Upper lobe of left lung (tissue), 6 donors: ENCODE results near the gene FOXM1. TPM values are rescaled to one million over a fixed set of nuclear protein-coding genes. Genes with fewer than 3 reads are reported as not detected.

ENCODE experiments used
- ATAC-seq, 2 donors: fragments of 200-7000 bp; cut with Tn5 transposase; one replicate each; pipeline ENCODE4 v1.9.1; 2022; ENCODE audit warnings: mild to moderate bottlenecking in 2 of 2, moderate library complexity in 2 of 2; ENCODE audit not compliant: low FRiP score in 2 of 2
- DNase-seq, 2 donors: peaks; one replicate each; pipeline ENCODE4 v3.0.0-alpha.2; 2019 to 2020
- H3K27ac ChIP-seq, 4 donors: fragments of 200-600 bp; sonication (generic); one replicate each; pipeline ENCODE4 v1.5.1; 2016 to 2019
- H3K27me3 ChIP-seq, 4 donors: fragments of 200-600 bp; sonication (generic); one replicate each; pipeline ENCODE4 v1.5.1; 2017 to 2019
- H3K36me3 ChIP-seq, 4 donors: fragments of 200-600 bp; sonication (generic); one replicate each; pipeline ENCODE4 v1.5.1; 2016 to 2019
- H3K4me1 ChIP-seq, 4 donors: fragments of 200-600 bp; sonication (generic); one replicate each; pipeline ENCODE4 v1.5.1; 2018 to 2019
- H3K4me3 ChIP-seq, 4 donors: fragments of 200-600 bp; sonication (generic); one replicate each; pipeline ENCODE4 v1.5.1; 2017 to 2019; ENCODE audit warnings: mild to moderate bottlenecking in 2 of 4, moderate library complexity in 1 of 4
- H3K9me3 ChIP-seq, 4 donors: fragments of 200-600 bp; sonication (generic); one replicate each; pipeline ENCODE4 v1.5.1; 2018 to 2019
- EP300 ChIP-seq, 4 donors: sonication (generic); formaldehyde crosslinking; IDR thresholded peaks; one replicate each; pipeline ENCODE4 v1.5.1; 2017; ENCODE audit warnings: antibody characterized with exemption in 4 of 4, control low read depth in 2 of 4
- POLR2A ChIP-seq, 4 donors: fragments of 450-650 bp; IDR thresholded peaks; one replicate each; pipeline ENCODE4 v1.5.1; 2016 to 2017; ENCODE audit warnings: antibody characterized with exemption in 4 of 4, mild to moderate bottlenecking in 2 of 4
- POLR2AphosphoS5 ChIP-seq, 2 donors: sonication (generic); formaldehyde crosslinking; IDR thresholded peaks; one replicate each; pipeline ENCODE4 v1.5.1; 2017; ENCODE audit warnings: antibody characterized with exemption in 2 of 2
- WGBS, 2 donors: methylation state at CpG; one replicate each; pipeline ENCODE4 v1.1.5; 2017 to 2018; 5-methylcytosine and 5-hydroxymethylcytosine counted together
- total RNA-seq, 6 donors: library from RNA; depleted of rRNA in 4 of 6; stranded (reverse); fragments of >200 nt in 4 of 6; gene quantifications; one replicate each; pipeline versions ENCODE4 v1.1.0 to v1.2.1, GENCODE V29; 2016 to 2021
- TF ChIP-seq, protein P1 (sequence below), 6 experiments: fragments of 450-650 bp in 4 of 6; fragments of 200-600 bp in 2 of 6; sonication (generic) in 2 of 6; IDR thresholded peaks; one replicate each; pipeline ENCODE4 v1.5.1; 2016 to 2019; ENCODE audit warnings: antibody characterized with exemption in 6 of 6
- donor health status: DM: no; HTN: no; CAD: no; lungs with moderate emphysema.
- donor health status: DM: no; HTN: yes; CAD: no; lungs with severe emphysema.

Gene FOXM1
- total RNA-seq, 6 donors from 2014 or later, result 2.1 to 27.6 (median 4.9) TPM; not detected in 1

DNA sequence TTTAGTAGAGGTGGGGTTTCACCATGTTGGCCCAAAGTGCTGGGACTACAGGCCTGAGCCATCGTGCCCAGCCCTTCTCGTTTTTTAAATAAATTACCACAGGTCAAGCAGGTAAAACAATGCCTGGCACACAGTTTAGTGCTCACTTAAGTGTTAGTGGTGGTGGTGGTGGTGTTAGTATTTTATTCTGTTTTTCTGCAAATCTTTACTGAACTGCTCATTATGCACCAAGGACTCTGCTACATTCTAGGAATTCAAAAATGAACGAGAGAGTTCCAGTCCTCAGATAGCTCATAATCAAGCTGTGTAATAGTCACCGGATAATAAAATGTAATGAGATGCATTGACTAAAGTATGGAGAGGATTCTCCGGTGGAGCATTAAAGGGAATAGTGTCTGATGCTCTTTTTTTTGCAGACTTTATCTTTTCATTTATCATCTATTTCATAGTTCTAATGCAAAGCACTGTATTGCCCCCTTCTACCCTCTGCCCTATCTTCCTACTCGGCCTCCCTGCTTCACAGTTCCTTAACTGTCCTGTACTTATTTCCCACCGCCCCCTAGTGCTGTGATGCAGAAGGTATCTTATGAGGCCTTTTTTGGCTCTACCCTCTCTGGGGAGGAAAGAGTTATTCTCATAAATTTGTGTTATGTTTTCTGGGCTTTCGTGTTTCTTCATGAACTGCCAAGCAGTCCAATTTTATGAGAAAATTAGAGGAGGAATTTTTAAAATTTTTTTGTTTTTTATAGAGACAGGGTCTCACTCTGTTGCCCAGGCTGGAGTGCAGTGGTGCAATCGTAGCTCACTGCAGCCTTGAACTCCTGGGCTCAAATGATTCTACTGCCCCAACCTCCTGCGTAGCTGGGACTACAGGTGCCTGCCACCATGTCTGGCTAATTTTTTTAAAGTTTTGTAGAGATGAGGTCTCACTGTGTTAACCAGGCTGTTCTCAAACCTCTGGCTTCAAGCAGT is 63.5 kb downstream of the FOXM1 start:
- no peak for TF ChIP-seq POLR2A (IDR thresholded peaks at IDR 0.05)
- TF ChIP-seq, protein P1, sequence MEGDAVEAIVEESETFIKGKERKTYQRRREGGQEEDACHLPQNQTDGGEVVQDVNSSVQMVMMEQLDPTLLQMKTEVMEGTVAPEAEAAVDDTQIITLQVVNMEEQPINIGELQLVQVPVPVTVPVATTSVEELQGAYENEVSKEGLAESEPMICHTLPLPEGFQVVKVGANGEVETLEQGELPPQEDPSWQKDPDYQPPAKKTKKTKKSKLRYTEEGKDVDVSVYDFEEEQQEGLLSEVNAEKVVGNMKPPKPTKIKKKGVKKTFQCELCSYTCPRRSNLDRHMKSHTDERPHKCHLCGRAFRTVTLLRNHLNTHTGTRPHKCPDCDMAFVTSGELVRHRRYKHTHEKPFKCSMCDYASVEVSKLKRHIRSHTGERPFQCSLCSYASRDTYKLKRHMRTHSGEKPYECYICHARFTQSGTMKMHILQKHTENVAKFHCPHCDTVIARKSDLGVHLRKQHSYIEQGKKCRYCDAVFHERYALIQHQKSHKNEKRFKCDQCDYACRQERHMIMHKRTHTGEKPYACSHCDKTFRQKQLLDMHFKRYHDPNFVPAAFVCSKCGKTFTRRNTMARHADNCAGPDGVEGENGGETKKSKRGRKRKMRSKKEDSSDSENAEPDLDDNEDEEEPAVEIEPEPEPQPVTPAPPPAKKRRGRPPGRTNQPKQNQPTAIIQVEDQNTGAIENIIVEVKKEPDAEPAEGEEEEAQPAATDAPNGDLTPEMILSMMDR (IDR thresholded peaks at IDR 0.05), result peak in 5 of 6 experiments; percentile 38 to 64 (median 53)
- peak; percentile 63 to 71 for ATAC-seq
- H3K9me3 ChIP-seq, result no peaks in the 10 kb centered on the region
- H3K4me1 ChIP-seq, result peaks cover 12 to 17% (median 16%) of the 10 kb centered on the region in 4 donors
- peak overlapping the region; percentile 88 to 96 (median 91) for H3K27ac ChIP-seq
- DNase-seq, result peak in 1 of 2 donors; percentile 58
- H3K4me3 ChIP-seq, result peak overlapping the region; percentile 60 to 72 (median 64)
- 16 to 17% methylated on average over 10 of the region's 10 CpGs for WGBS, 2 donors
- H3K36me3 ChIP-seq, result peaks cover 6 to 16% (median 14%) of the 10 kb centered on the region in 4 donors
- H3K27me3 ChIP-seq, result no peaks in the 10 kb centered on the region

DNA sequence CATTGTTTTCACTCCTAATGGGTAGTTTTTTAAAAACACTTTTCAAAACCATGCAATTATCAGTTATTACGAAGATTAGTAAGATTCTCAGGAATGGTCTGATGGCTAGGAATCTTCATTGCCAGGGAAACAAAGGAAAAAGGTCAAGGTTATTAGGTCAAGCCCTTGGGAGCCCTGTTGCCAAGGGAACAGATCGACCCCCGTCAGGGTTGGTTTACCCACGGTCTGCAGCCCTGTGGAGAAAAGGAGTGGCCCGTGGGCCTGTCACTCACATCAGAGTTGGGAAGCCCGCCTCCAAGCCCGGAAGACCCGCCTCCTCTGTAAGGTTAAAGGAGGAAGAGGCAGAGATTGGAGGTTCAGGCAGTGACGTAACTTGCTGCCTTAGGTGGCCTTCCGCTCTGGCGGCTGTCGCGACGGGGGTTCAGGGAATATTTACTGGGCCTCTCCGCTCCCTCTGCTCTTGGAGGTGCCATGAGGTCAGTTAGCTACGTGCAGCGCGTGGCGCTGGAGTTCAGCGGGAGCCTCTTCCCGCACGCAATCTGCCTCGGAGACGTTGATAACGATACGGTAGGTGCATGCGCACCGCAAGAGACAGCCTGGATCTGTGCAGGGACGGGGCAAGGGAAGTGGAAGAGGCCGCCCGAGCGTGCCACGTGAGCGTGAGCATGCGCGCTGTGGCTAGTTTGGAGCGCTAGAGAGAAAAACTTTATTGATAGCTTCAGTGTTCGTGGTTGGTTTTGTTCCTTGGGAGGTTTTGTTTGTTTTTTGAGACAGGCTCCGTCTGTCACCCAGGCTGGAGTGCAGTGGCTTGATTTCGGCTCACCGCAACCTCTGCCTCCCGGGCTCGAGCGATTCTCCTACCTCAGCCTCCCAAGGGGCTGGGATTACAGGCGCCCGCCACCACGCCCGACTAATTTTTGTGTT is 64.4 kb downstream of the FOXM1 start, which contains the start of gene ITFG2:
TSS of gene ITFG2 (plus strand) at position 379 of the 924 bp plus-strand sequence. CDS start at position 472, 93 bp downstream.
- WGBS, 2 donors, result 1% methylated on average over 37 to 42 of the region's 48 CpGs
- DNase-seq, result peak; percentile 96 to 100
- peak within 1 kb of the TSS; percentile 60 to 72 (median 64) for H3K4me3 ChIP-seq
- no peaks in the 10 kb centered on the region for H3K9me3 ChIP-seq
- peak within 1 kb of the TSS; percentile 88 to 96 (median 91) for H3K27ac ChIP-seq
- H3K27me3 ChIP-seq, result no peaks in the 10 kb centered on the region
- peaks cover 0 to 7% (median 4%) of the 10 kb centered on the region in 4 donors for H3K36me3 ChIP-seq
- TF ChIP-seq, protein P1 (IDR thresholded peaks at IDR 0.05), result peak in 2 of 6 experiments; percentile 20 to 40
- TF ChIP-seq POLR2A (IDR thresholded peaks at IDR 0.05) (peak; percentile 31 to 94 (median 85)), EP300 (IDR thresholded peaks at IDR 0.05) (no peak), POLR2AphosphoS5 (IDR thresholded peaks at IDR 0.05) (peak; percentile 93 to 98)
- ATAC-seq, result peak; percentile 99
- peaks cover 12 to 17% (median 16%) of the 10 kb centered on the region in 4 donors for H3K4me1 ChIP-seq

DNA sequence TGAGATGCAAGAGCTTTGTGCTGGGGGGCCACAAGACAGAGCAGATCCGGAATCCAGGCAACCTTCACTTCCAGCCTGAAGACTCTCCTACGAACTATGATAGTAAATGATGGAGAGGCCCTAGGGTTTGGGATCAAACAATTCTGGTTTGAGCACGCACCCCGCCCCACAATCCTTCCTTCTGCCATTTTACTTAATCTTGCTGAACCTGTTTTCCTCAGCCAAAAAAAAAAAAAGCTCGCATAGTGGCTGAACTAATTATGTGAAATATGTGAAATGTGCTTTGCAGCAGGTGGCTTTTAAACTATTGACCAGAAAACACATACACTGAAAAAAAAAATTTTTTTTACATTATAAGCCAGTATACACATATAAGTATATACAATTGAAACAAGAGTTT is 65.2 kb downstream of the FOXM1 start:
- Histone ChIP-seq H3K9me3 (no peaks in the 10 kb centered on the region), H3K27ac (peak overlapping the region in 2 of 4 donors; percentile 88 to 92), H3K36me3 (peaks cover 0 to under 1% (median 0%) of the 10 kb centered on the region in 4 donors), H3K4me1 (peaks cover 12 to 17% (median 16%) of the 10 kb centered on the region in 4 donors), H3K4me3 (peak overlapping the region in 3 of 4 donors; percentile 60 to 72 (median 68)), H3K27me3 (no peaks in the 10 kb centered on the region)
- no peak for DNase-seq
- TF ChIP-seq, protein P1 (IDR thresholded peaks at IDR 0.05), result no peak
- TF ChIP-seq POLR2AphosphoS5 (IDR thresholded peaks at IDR 0.05) (no peak), POLR2A (IDR thresholded peaks at IDR 0.05) (no peak), EP300 (IDR thresholded peaks at IDR 0.05) (no peak)
- WGBS, 2 donors, result 67 to 71% methylated on average over 5 of the region's 5 CpGs
- ATAC-seq, result no peak

Other genes with a start within 250 kb of the FOXM1 start
- gene FKBP4, start 82.2 kb downstream of the FOXM1 start, total RNA-seq, result 10 to 100 TPM; 19.1 to 62.8 (median 29.8) TPM
- gene ITFG2, start 64.5 kb downstream of the FOXM1 start, total RNA-seq, result 100 to 1,000 TPM in 1 of 6 donors, 10 to 100 TPM in 5; 34.0 to 388 (median 41.0) TPM
- under 1 TPM in 2 of 6 donors, not detected in 4; 0.23 to 0.74 TPM for gene NRIP2, start 42.1 kb downstream of the FOXM1 start, total RNA-seq
- not detected for gene TEX52, start 20.1 kb downstream of the FOXM1 start, total RNA-seq
- 10 to 100 TPM in 5 of 6 donors, 1 to 10 TPM in 1; 9.4 to 15.7 (median 12.3) TPM for gene RHNO1, start within 50 bp of the FOXM1 start, total RNA-seq
- gene TULP3, start 13.7 kb upstream of the FOXM1 start, total RNA-seq, result 10 to 100 TPM; 10.5 to 24.3 (median 16.6) TPM
- gene TEAD4, start 82.2 kb upstream of the FOXM1 start, total RNA-seq, result 10 to 100 TPM; 14.5 to 52.0 (median 43.2) TPM
- gene TSPAN9, start 200.2 kb upstream of the FOXM1 start, total RNA-seq, result 10 to 100 TPM; 25.2 to 62.9 (median 44.2) TPM